Right lobe of liver (tissue), 6 donors: ENCODE measurements around the gene FAM124A. TPM values are rescaled to one million over a fixed set of nuclear protein-coding genes. Genes with fewer than 3 reads are reported as not detected.

ENCODE experiments used
- ATAC-seq, 4 donors: fragments of 200-7000 bp; cut with Tn5 transposase; one replicate each; pipeline ENCODE4 v1.9.1; 2020; ENCODE audit warnings: mild to moderate bottlenecking in 4 of 4, moderate library complexity in 4 of 4
- DNase-seq, 3 donors: peaks; one replicate each; pipeline ENCODE4 v3.0.0-alpha.2; 2020
- H3K27ac ChIP-seq, 3 donors: fragments of 200-600 bp; one replicate each; pipeline ENCODE4 v1.8.0; 2022
- H3K27me3 ChIP-seq, 2 donors: fragments of 200-600 bp; one replicate each; pipeline ENCODE4 v1.8.0; 2022
- H3K36me3 ChIP-seq, 4 donors: fragments of 200-600 bp; sonication (generic) in 1 of 4; one replicate each; pipeline versions ENCODE4 v1.5.1 to v1.8.0; 2017 to 2022; ENCODE audit warnings: control low read depth in 1 of 4
- H3K4me1 ChIP-seq, 4 donors: fragments of 200-600 bp; sonication (generic) in 1 of 4; one replicate each; pipeline versions ENCODE4 v1.5.1 to v1.8.0; 2017 to 2022; ENCODE audit warnings: control low read depth in 1 of 4
- H3K4me3 ChIP-seq, 3 donors: fragments of 200-600 bp; one replicate each; pipeline ENCODE4 v1.8.0; 2022
- H3K9me3 ChIP-seq, 4 donors: fragments of 200-600 bp; sonication (generic) in 1 of 4; one replicate each; pipeline versions ENCODE4 v1.5.1 to v1.8.0; 2017 to 2022; ENCODE audit warnings: control low read depth in 1 of 4
- POLR2A ChIP-seq: fragments of 450-650 bp; IDR thresholded peaks from one replicate; pipeline ENCODE4 v1.6.1; 2017; ENCODE audit warnings: antibody characterized with exemption, mild to moderate bottlenecking
- WGBS: methylation state at CpG from one replicate; pipeline ENCODE4 v1.1.6; 2018; ENCODE audit warnings: low coverage, low lambda C conversion rate; ENCODE audit not compliant: insufficient coverage; ENCODE audit errors: missing lambda C conversion rate; 5-methylcytosine and 5-hydroxymethylcytosine counted together
- intact Hi-C, 2 donors: fragments of 100-400 bp; cut with DNase I; formaldehyde crosslinking; loops; one replicate each; pipeline versions ENCODE4 v1.11.2 to v1.14.1; 2022
- total RNA-seq, 6 experiments: library from RNA; depleted of rRNA in 2 of 6; stranded (reverse); fragments of >200 nt in 2 of 6; fragmentation: NEBNext Ultra II Directional in 3 of 6; extraction: Animal tissue kit (Norgen Biotek cat#: 25700) in 3 of 6; gene quantifications; one replicate each; pipeline versions ENCODE4 v1.1.0 to v1.2.4, GENCODE V29; 2016 to 2023
- TF ChIP-seq, protein P1 (sequence below), 4 donors: fragments of 200-600 bp in 3 of 4; fragments of 450-650 bp in 1 of 4; IDR thresholded peaks; one replicate each; pipeline versions ENCODE4 v1.5.1 to v1.8.0; 2016 to 2022; ENCODE audit warnings: antibody characterized with exemption in 4 of 4, mild to moderate bottlenecking in 2 of 4
- donor health status: DM: no; HTN: yes; CAD: no.
- donor health status: DM: no; HTN: no; CAD: no.
- donor health status: DM: no; HTN: no; CAD: no.
- donor health status: DM: no; HTN: yes; CAD: no.
- donor health status: DM: no; HTN: yes; CAD: no.

FAM124A gene
- total RNA-seq, 6 experiments from 2014 or later = 0.22 to 1.0 (median 0.51) TPM

GRCh38 chr13:51243832-51244231 lies 21.6 kb downstream of the FAM124A start:
- ATAC-seq (no peak), DNase-seq (no peak)
- no peaks in the 10 kb centered on the region for H3K36me3 ChIP-seq
- intact Hi-C loops = no loop called here
- H3K4me1 ChIP-seq = no peaks in the 10 kb centered on the region
- no peak overlapping the region for H3K4me3 ChIP-seq
- no peak overlapping the region for H3K27ac ChIP-seq
- no peaks in the 10 kb centered on the region for H3K9me3 ChIP-seq
- 78% methylated on average over 4 of the region's 8 CpGs for WGBS
- TF ChIP-seq, protein P1, sequence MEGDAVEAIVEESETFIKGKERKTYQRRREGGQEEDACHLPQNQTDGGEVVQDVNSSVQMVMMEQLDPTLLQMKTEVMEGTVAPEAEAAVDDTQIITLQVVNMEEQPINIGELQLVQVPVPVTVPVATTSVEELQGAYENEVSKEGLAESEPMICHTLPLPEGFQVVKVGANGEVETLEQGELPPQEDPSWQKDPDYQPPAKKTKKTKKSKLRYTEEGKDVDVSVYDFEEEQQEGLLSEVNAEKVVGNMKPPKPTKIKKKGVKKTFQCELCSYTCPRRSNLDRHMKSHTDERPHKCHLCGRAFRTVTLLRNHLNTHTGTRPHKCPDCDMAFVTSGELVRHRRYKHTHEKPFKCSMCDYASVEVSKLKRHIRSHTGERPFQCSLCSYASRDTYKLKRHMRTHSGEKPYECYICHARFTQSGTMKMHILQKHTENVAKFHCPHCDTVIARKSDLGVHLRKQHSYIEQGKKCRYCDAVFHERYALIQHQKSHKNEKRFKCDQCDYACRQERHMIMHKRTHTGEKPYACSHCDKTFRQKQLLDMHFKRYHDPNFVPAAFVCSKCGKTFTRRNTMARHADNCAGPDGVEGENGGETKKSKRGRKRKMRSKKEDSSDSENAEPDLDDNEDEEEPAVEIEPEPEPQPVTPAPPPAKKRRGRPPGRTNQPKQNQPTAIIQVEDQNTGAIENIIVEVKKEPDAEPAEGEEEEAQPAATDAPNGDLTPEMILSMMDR (IDR thresholded peaks at IDR 0.05) = no peak
- no peak for TF ChIP-seq POLR2A
- no peaks in the 10 kb centered on the region for H3K27me3 ChIP-seq

DNA sequence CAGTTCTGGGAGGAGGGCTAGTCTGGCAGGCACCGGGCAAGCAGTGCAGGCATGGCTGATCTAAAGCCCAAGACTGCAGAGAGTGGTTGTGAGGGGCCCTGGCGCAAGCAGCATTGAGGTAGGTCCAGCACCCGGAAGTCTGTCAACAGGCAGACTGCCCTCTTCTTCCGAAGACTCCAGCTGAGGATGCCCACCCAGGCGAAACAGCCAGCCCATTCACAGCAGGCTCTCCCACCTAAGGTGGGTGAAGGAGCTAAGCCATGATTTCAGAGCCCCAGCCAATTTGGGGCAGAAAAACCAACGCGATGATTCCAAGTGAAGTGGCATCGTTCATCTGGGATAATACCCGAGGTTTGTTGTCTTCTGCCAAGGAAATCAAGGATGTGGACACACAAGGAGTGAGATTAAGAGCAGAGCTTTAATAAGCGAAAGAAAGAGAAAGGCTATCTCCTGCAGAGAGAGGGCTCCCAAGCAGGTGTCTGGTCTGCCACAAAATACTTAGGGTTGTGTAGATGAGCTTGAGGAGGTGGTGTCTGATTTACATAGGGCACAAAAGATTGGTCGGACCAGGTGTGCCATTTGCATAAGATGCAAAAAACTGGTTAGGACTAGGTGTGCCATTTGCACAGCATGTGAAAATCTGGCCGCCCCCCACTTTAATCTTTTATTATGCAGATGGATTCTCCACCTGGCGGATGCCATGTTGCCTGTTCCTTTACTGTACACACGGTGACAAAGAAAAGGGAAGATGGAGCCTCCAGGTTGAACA lies 22.6 kb downstream of the FAM124A start:
- H3K27ac ChIP-seq = no peak overlapping the region
- WGBS = 56% methylated on average over 8 of the region's 14 CpGs
- TF ChIP-seq, protein P1 (IDR thresholded peaks at IDR 0.05) = no peak
- TF ChIP-seq POLR2A = no peak
- H3K4me3 ChIP-seq = no peak overlapping the region
- H3K36me3 ChIP-seq = no peaks in the 10 kb centered on the region
- ATAC-seq (no peak), DNase-seq (no peak)
- intact Hi-C loops = no loop called here
- H3K27me3 ChIP-seq = no peaks in the 10 kb centered on the region
- H3K9me3 ChIP-seq = no peaks in the 10 kb centered on the region
- no peaks in the 10 kb centered on the region for H3K4me1 ChIP-seq

DNA sequence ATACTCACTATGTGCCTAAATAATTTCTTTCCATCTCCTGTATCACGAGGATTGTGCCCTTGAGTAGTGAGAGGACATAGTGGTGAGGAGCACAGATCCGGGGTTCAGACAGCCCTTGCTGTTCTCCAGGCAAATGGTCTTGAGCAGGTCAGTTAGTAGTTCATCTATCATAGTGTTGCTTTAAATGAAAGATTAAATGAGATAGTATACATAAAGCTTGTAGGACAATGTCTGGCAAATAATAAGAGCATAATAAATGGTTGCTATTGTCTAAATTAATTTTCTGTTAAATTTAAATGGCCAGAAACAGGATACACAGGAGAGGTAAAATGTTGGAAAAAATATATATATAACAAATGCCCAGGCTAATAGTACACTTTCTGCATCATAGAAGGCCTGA lies 23.4 kb downstream of the FAM124A start:
- DNase-seq = no peak
- intact Hi-C loops = no loop called here
- Histone ChIP-seq H3K9me3 (no peaks in the 10 kb centered on the region), H3K27ac (no peak overlapping the region), H3K36me3 (no peaks in the 10 kb centered on the region), H3K4me3 (no peak overlapping the region), H3K27me3 (no peaks in the 10 kb centered on the region), H3K4me1 (no peaks in the 10 kb centered on the region)
- no peak for ATAC-seq
- WGBS = 75% methylated on average over 2 of the region's 2 CpGs
- TF ChIP-seq POLR2A = no peak
- TF ChIP-seq, protein P1 (IDR thresholded peaks at IDR 0.05) = no peak

GRCh38 chr13:51246025-51246417 lies 23.8 kb downstream of the FAM124A start:
- no peak for TF ChIP-seq POLR2A
- TF ChIP-seq, protein P1 (IDR thresholded peaks at IDR 0.05) = no peak
- Histone ChIP-seq H3K27ac (no peak overlapping the region), H3K9me3 (no peaks in the 10 kb centered on the region), H3K4me3 (no peak overlapping the region), H3K4me1 (no peaks in the 10 kb centered on the region), H3K27me3 (no peaks in the 10 kb centered on the region), H3K36me3 (no peaks in the 10 kb centered on the region)
- DNase-seq (no peak), ATAC-seq (no peak)
- intact Hi-C loops = no loop called here
- 54% methylated on average over 4 of the region's 4 CpGs for WGBS
